Activated T-cell treated with anti-CD3 and anti-CD28 coated beads for 48 hours (primary cell): ENCODE data around the gene MAK.
"Not testable (repeated sequence)": the region's sequence is repeated elsewhere in the genome, so short reads cannot be mapped to it uniquely, and the experiment has no call there.

ENCODE experiments used
- DNase-seq: peaks from one replicate; pipeline ENCODE4 v3.0.0-alpha.2; 2020; ENCODE audit warnings: low read depth

MAK gene, protein sequence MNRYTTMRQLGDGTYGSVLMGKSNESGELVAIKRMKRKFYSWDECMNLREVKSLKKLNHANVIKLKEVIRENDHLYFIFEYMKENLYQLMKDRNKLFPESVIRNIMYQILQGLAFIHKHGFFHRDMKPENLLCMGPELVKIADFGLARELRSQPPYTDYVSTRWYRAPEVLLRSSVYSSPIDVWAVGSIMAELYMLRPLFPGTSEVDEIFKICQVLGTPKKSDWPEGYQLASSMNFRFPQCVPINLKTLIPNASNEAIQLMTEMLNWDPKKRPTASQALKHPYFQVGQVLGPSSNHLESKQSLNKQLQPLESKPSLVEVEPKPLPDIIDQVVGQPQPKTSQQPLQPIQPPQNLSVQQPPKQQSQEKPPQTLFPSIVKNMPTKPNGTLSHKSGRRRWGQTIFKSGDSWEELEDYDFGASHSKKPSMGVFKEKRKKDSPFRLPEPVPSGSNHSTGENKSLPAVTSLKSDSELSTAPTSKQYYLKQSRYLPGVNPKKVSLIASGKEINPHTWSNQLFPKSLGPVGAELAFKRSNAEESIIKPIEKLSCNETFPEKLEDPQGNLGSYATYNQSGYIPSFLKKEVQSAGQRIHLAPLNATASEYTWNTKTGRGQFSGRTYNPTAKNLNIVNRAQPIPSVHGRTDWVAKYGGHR

DNA sequence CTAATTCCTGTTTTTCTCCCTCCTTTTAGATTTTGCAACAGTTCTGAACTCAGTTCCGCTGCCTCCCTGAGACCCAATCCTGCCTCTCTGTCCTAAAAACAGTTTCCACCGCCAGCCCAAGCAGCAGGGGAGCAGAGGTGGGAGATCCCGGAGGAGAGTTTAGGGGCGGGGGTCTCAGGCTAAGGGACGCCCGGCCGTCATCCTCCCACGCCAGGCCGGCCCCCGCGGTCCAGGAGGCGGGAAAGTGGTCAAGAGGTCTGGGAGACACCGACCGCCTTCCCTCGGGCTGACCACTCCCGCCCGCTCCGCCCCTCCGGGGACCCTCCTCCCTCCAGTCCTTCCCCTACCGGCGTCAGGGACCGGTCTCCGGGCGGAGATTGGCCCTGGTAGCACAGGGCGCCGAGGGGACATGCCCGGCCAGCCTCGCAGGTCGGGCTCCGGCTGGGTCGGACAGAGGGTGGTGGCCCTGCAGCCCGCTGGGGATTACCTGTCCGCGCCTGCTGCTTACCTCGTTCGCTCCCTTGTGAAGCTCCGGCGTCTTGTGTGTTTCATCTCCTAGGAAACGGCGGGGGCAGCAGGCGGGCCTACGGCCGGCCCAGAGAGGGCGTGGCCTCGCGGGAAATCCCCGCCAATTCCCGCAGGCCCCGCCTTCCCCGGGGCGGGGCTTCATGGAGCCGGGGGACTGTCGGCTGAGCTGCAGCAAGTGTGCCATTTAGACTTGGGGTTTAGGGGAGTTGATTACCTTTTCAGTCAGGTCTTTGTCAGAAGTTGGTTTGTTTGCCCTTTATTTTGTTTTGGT lies at the start of gene MAK:
Gene MAK (minus strand): TSS at position 545 of the 799 bp plus-strand sequence. CDS start 7,891 bp downstream, outside the sequence.
- DNase-seq, result peak; percentile 89

DNA sequence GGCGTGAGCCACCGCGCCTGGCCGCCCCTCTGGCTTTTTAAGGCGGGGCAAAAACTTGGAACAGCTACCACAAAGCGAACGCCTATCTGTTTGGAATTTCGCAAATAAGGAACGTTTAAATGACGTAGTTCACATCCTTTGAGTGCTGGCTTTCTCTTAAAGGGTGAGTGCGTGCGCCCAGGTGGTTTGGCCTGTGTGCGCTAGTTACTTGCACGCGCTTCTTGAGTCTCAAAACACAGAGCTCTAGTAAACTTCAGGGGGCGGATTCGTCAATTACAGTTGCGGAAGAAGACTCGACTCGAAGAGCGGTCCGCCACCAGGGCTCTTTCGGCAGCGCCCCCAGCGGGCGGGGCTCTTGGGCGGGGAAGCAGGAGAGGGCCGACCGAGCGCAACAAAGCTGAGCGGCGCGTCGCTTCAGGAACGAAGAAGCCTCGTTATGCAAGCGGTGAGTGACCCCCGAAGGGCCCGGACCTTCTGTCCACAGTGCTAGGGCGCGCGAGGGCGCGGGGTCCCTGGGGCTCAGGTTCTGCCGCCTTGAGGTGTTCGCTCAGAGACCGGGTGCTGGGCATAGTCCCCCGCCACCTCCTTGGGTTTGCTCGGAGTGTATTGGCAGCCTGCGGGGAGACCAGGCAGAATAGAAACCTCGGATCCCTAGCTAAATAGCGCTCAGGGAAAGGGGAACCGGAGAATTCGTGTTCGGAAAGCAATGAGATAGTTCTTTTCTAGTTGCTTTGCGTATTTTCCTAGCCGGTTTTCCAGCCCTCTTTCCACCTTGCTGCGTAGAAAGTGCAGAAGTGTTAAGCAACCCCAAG lies 48.6 kb upstream of the MAK start, which contains the start of gene SYCP2L:
Gene SYCP2L (plus strand): TSS at position 362 of the 812 bp plus-strand sequence. CDS start 75 bp downstream, at position 437.
- DNase-seq, result peak; percentile 10

DNA sequence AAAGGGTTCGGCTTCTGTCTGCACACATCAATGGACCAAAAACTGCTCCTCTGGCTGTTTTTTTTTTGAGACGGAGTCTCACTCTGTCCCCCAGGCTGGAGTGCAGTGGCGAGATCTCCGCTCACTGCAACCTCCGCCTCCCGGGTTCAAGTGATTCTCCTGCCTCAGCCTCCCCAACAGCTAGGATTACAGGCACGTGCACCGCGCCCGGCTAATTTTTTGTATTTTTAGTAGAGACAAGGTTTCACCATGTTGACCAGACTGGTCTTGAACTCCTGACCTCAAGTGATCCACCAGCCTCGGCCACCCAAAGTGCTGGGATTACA lies 48.0 kb upstream of the MAK start:
- DNase-seq, result not testable (repeated sequence)

DNA sequence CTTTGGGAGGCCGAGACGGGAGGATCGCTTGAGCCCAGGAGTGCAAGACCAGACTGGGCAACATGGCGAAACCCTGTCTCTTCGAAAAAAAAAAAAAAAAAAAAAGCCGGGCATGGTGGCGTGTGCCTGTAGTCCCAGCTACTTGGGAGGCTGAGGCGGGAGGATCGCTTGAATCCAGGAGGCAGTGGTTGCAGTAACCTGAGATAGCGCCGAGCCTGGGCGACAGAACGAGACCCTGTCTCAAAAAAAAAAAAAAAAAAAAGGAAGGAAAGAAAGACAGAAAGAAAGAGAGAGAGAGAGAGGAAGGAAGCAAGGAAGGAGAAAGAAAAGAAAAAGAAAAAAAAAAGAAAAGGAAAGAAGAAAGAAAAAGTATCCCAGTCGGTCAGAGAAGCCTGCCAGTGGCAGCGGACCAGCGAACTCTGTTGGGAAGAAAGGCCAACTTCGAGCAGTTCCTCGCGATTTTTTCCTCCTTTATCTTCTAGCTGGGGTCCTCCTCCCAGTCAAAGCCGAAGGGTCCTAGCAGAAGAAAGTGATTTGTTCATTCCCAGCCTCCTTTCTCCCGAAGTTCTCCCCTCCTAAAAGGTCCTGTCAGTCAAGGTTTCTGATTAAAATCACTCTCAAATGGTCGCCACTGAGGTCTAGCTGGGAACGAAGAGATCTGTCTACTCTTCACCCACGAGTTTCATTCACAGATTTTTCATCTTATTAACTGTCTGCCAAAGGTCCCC lies 46.1 kb upstream of the MAK start:
- DNase-seq, result no peak

DNA sequence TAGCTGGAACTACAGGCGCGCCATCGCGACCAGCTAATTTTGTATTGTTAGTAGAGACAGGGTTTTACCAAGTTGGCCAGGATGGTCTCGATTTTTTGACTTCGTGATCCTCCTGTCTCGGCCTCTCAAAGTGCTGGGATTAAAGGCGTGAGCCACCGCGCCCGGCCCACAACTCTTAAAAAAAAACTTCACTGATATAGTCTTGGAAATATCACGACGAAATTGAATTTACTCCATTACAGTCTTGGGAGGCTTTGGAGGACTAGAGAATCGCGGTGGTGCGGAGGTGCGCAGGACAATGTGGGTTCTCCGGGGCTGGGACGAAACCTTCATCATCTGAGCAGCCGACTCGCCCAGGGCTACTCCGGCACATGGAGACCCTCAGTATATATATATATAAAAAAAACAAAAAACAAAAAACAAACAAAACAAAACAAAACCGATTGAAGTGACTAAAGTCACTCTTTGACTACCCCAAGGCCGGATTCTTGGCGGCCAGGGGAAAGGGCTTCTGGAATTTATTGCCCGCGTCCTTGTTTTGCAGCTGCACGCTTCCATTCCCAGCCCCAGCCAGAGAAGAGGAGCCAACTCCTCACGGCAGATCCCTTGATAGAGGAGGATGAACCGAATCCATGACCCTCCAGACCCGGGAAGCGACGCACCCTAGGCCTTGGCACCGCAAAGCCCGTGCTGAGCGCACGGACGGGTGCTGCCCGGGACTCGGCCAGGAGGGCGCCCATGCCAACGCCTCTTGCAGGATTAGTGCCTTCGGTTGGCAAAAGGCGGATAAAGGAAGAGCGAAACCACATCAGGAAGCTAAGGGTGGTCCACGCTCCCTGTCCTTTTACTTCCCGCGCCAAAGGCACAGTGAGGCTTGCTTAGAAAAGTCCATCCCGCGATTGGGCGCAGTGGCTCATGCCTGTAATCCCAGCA lies 45.2 kb upstream of the MAK start:
- DNase-seq, result no peak

DNA sequence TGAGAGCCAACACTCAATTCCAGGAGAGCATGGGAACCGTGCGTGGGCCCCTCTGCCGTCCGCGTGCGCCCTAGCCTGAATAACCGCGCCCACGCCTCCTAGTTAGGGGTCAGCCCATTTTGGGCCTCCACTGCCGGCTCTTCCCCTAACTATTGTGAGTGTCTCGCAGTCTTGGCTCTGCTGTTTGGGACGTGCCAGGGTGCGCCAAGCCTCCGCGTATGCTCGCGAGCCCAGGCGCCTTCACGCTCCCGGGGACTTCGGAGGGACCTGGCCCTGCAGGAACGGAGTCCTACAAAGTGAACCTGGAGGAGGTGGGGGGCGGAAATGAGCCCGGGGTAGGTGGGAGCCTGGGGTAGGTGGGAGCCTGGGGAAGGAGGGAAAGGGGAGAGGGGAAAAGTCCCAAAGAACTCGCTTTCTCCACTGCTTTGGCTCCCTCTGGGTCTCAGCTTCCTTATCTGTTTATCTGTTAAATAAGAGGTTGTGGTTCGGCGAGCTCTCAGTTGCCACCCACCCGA lies 44.4 kb upstream of the MAK start:
- DNase-seq, result no peak

DNA sequence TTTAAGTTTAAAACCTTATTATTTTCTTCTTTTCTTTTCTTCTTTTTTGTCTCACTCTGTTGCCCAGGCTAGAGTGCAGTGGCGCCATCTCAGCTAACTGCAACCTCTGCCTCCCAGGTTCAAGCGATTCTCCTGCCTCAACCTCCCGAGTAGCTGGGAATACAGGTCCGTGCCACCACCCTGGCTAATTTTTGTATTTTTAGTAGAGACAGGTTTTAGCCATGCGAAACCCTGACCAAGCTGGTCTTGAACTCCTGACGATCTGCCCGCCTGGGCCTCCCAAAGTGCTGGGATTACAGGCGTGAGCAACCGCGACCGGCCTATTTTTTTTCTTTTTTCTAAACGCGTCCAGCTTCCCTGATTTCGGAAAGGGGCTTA lies 43.9 kb upstream of the MAK start:
- not testable (repeated sequence) for DNase-seq

DNA sequence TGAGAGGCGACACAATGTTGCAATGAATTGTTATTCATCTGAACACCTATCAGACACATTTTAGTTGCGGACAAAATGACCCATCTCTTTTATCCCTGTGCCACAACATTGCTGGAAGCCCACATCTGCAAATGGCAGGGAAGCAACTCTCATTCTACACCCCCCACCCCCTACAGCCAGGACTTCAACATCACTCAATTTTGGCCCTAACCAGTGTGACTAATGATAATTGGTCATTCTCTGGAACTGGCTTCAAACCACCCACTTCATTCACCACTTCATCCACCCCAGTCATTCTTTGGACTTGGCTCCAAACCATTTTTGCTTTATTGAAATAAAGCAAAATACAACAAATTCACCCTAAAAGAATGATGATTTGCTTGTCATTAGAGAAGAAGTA lies 42.0 kb upstream of the MAK start:
- no peak for DNase-seq

DNA sequence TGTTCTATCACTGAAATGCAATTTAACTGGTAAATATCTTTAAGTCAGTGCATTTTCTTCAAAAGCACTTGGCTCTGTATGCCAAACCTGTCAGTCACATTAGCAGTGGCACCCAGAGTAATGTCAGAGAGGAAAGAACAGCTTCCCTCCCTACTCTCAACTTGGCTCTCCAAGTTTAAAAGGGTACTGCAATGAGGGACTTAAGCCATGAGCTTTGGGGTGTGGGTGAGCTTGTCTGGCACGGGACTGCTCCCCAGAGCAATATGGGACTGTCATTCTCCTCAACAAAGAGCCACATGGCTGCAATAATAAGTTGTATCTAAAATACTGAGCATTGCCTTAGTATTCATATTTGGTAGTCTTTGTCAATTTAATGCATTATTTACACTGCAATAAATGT lies 39.5 kb upstream of the MAK start:
- DNase-seq, result no peak

DNA sequence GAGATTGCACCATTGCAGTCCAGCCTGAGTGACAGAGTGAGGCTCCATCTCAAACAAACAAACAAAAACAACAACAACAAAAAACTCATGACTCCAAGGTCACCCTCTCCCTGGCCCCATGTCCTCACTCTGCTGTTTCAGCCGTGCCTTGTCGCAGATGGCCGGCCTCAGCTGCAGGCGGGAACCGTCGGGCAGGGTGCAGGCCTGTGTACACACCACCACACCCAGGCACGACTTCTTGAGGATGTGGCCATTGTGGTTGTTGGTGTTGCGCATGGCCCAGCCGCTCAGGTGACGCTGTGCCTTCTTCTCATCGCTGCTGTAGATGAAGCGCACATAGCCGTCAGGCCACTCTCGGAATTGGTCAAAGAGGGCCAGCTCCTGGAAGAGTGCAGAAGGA lies 38.7 kb upstream of the MAK start:
- no peak for DNase-seq

DNA sequence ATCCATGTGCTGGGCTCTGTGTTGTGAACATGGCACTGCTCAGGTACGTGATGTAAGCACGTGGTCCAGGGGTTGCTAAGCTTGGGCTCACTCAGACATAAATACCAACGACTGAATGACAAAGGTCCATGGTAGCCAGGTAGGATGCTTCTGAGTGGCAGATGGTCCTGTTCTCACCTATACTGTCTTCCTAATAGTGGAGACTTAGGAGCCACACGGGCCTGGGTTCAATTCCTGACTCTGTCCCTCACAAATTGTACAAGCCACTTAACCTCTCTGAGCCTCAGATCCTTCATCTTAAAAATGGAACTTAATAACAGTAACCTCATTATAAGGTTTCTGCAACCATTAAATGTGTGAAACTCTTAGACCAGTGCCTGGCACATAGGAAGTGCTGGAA lies 36.7 kb upstream of the MAK start:
- no peak for DNase-seq

DNA sequence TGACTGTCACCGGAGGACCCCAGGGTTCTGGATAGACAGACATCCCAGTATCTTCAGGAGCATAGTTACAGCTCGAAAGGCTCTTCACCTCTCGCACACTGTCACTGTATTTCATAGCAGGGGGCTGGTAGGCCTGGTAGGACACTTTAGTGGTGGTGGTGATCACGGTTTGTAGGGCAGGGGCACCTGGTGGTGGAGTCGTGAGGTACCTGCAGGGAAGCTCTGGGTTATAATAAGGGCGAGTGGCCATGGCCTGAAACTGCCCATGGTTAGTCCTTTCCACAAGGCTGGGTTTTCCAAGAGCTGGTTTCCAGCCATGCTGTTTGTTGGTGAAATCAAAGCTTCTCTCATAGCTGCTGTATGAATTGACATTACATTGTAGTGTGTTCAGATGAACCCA lies 35.9 kb upstream of the MAK start:
- DNase-seq, result no peak

DNA sequence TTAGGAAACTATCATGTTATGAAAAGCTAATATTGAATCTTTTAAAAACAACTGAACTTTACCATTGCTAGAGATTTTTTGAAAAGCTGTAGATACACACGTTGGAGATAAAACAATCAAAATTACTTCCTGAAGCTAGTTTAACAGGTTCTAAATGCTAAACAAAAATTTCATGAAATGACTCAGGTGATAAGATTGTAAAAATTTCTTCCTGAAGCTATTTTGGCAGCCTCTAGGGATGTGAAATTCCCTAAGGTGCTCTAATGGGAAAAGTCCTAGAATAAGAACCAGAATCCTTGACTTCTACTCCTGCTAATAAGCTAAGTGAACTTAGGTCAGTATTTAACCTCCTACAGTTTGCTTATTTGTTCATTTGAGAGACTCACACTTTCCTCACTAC lies 35.0 kb upstream of the MAK start:
- DNase-seq, result no peak

DNA sequence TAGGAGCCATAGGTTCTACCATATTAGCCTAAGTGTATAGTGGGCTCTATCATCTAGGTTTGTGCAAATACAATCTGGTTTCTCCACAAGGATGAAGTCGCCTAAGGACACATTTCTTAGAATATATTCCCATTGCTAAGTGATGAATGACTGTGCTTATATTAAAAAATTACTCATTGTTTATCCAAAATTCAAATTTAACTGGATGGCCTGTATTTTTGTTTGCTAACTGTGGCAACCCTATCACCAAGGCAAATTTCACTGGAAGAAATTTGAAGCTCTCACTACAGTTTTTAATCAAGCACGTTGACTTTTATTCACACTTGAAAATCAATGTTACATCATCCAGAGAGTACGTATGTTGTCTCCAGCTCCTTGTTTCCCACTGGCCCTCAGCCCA lies 29.6 kb upstream of the MAK start:
- DNase-seq, result no peak

DNA sequence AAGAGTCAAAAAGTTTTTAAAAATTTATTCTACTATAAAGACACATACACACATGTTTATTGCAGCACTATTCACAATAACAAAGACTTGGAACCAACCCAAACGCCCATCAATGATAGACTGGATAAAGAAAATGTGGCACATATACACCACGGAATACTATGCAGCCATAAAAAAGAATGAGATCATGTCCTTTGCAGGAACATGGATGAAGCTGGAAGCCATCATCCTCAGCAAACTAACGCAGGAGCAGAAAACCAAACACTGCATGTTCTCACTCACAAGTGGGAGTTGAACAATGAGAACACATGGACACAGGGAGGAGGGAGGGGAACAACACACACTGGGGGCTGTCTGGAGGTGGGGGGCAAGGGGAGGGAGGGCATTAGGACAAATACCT lies 28.4 kb upstream of the MAK start:
- DNase-seq, result not testable (repeated sequence)

DNA sequence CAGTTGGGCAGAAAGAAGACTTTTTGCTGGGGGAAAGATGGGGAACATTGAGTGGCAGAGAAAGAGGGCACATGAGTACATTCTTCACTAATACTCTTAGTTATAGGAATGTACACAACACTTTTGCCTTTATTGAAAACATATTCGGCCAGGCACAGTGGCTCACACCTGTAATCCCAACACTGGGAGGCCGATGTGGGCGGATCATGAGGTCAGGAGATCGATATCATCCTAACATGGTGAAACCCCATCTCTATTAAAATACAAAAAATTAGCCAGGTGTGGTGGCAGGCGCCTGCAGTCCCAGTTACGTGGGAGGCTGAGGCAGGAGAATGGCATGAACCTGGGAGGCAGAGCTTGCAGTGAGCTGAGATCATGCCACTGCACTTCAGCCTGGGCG lies 24.7 kb upstream of the MAK start:
- not testable (repeated sequence) for DNase-seq

DNA sequence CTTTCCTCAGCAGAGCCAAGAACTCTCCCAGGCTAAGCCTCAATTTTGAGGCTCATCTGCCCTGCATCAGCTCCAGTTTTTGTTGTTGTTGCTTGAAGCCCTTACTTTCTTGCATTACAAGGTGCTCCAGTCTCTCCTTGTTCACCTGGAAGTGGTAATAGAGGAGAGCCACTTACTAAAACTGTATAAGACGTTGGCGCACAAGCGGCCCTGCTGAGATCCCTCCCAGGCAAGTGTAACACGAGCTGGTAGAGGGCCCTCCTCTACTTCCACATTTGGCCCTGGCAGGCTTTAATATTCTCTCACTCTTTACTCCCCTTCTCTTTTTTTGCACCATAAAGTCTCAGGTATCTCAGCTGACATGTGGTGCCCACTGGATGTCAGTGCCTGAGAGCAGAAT lies 24.0 kb upstream of the MAK start:
- no peak for DNase-seq

DNA sequence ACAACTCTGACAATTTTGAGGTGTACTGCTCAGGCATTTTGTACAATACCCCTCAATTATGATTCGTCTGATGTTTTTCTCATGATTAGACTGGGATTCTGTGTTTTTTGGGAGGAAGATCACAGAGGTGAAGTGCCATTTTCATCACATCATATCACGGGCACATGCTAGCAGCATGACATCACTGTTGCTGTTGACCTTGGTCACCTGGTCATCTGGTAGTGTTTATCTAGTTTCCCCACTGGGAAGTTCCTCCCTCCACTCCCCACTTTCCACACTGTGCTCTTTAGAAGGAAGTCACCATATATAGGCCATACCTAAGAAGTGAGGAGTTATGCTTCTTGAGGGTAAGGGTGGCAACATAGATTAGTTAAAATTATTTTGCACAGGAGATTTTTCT lies 22.7 kb upstream of the MAK start:
- no peak for DNase-seq

DNA sequence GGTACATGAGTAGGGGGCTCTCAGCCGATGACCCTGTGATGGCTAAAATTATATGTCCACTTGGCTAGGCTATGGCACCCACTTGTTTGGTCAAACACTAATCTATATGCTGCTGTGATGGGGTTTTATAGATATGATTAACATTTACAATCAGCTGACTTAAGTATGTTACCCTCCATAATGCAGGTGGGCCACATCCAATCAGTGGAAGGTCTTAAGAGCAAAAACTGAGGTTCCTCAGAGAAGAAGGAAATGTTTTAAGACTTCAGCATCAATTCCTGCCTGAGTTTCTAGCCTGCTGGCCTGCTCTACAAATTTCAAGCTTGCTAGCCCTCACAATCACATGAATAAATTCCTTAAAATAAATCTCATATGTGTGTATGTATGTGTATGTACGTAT lies 18.9 kb upstream of the MAK start:
- DNase-seq, result no peak
